Measurements from ENCODE around the gene SLC10A1.

GRCh38 chr14:69726761-69727511 lies 70.1 kb downstream of the SLC10A1 start:
- TF ChIP-seq, protein P1, sequence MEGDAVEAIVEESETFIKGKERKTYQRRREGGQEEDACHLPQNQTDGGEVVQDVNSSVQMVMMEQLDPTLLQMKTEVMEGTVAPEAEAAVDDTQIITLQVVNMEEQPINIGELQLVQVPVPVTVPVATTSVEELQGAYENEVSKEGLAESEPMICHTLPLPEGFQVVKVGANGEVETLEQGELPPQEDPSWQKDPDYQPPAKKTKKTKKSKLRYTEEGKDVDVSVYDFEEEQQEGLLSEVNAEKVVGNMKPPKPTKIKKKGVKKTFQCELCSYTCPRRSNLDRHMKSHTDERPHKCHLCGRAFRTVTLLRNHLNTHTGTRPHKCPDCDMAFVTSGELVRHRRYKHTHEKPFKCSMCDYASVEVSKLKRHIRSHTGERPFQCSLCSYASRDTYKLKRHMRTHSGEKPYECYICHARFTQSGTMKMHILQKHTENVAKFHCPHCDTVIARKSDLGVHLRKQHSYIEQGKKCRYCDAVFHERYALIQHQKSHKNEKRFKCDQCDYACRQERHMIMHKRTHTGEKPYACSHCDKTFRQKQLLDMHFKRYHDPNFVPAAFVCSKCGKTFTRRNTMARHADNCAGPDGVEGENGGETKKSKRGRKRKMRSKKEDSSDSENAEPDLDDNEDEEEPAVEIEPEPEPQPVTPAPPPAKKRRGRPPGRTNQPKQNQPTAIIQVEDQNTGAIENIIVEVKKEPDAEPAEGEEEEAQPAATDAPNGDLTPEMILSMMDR (IDR thresholded peaks at IDR 0.05), result peak; percentile 90 to 99 (median 97)
- no peak for TF ChIP-seq POLR2A (IDR thresholded peaks at IDR 0.05)

All from thyroid gland (tissue), 4 donors.